Activated CD8-positive, alpha-beta memory T cell treated with anti-CD3 and anti-CD28 coated beads, Interleukin-2, amount 50 U/mL, for 1 hour (primary cell): Measurements from ENCODE around the gene COL11A1.
"Not testable (repeated sequence)": the region's sequence is repeated elsewhere in the genome, so short reads cannot be mapped to it uniquely, and the experiment has no call there.

ENCODE experiments used
- DNase-seq: peaks from one replicate; pipeline ENCODE4 v3.0.0-alpha.2; 2020; ENCODE audit errors: extremely low read depth

COL11A1 gene

DNA sequence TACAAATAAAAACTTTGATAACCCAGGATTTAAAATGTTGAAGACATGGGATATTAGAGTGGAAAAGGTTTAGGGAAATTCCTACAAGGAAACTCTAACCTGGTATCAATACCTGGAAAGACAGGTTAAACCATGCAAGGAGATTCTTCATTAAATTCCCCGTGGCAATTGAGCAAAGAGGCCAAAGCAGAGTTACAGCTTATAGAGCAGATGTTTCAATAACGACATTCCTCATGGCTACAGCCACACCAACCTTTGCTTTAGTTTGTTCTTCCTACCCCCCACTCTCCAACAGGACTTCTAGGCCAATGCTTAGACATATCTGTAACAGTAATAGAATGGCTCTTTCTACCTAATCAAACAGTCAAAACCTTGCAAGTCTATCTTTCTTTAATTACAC lies 271.3 kb downstream of the COL11A1 start:
- DNase-seq, result no peak

DNA sequence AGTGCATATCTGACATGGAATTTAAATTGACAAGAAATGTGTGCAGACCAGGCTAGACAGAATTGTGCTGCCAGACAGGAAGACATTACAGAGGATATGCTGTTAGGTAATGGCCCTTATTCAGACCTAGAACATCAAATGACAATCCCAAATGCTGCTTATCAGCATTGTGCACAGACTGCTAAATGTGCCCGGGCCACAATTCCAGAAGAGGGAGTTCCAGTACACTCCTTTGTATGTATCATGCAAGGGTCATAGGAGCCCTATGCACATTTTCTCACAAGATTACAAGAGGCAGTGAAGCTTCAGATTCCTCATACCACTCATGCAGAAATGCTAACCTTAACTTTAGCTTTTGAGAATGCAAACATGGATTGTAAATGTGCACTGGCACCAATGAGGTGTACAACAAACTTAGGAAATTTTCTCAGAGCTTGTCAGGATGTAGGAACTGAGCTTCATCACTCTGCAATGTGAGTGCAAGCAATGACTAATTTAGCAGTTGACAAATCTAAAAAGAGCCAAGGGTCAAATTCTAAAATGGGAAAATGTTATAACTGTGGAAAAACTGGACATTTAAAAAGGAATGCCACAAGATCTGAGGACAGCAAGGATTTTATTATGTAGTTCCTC lies 273.5 kb downstream of the COL11A1 start:
- DNase-seq, result no peak

DNA sequence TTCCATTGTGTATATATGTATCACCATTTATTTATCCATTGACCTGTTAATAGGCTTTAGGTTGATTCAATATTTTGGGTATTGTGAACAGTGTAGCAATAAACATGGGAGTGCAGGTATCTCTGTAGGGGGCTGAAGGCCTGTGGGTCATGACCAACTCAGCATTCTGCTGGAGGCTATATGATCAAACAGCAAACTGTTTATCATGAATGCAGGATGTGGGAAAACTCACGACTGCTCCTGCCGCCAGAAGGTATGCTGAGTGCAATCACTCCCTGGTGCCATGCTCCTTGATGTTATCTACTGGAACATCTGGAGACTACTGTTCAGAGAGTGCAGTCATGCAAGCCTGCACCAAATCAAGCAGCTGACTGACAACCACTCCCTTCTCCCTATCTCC lies 275.2 kb downstream of the COL11A1 start:
- DNase-seq, result no peak

DNA sequence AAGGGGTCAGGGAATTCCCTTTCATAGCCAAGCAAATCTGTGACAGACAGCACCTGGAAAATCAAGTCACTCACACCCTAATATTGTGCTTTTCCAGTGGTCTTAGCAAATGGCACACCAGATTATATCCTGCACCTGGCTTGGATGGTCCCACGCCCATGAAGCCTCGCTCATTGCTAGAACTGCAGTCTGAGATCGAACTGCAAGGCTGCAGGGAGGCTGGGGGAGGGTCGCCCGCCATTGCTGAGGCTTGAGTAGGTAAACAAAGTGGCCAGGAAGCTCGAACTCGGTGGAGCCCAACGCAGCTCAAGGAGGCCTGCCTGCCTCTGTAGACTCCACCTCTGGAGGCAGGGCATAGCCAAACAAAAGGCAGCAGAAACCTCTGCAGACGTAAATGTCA lies 281.6 kb downstream of the COL11A1 start:
- DNase-seq, result not testable (repeated sequence)
